Thoracic aorta (tissue), 2 donors: ENCODE results near the gene CD84. TPM values are rescaled to one million over a fixed set of nuclear protein-coding genes. Genes with fewer than 3 reads are reported as not detected.

Source experiments
- ATAC-seq: fragments of 150-250 bp; one replicate; pipeline ENCODE4 v1.8.0; 2017; ENCODE audit warnings: low read depth; ENCODE audit not compliant: insufficient number of reproducible peaks, low FRiP score
- DNase-seq: peaks from one replicate; pipeline ENCODE4 v3.0.0-alpha.2; 2020; ENCODE audit warnings: low spot score
- H3K27ac ChIP-seq, 2 donors: fragments of 200-600 bp; sonication (generic); 1 replicate in 1 of 2; 2 replicates in 1 of 2; pipeline ENCODE4 v1.5.1; 2016; ENCODE audit warnings: mild to moderate bottlenecking in 2 of 2, moderate library complexity in 2 of 2
- H3K27me3 ChIP-seq: fragments of 200-600 bp; sonication (generic); replicated peaks from 2 replicates; pipeline ENCODE4 v1.6.0; 2016; ENCODE audit warnings: mild to moderate bottlenecking; ENCODE audit not compliant: insufficient read depth
- H3K36me3 ChIP-seq: fragments of 200-600 bp; sonication (generic); one replicate; pipeline ENCODE4 v1.5.1; 2016
- H3K4me1 ChIP-seq, 2 donors: fragments of 200-600 bp; sonication (generic); 1 replicate in 1 of 2; 2 replicates in 1 of 2; pipeline versions ENCODE4 v1.5.1 to v1.6.0; 2016; ENCODE audit warnings: low read depth in 2 of 2, mild to moderate bottlenecking in 1 of 2; ENCODE audit not compliant: control insufficient read depth in 1 of 2
- H3K4me3 ChIP-seq: fragments of 200-600 bp; sonication (generic); 2 replicates; pipeline ENCODE4 v1.5.1; 2016; ENCODE audit warnings: mild to moderate bottlenecking
- H3K9me3 ChIP-seq: fragments of 200-600 bp; sonication (generic); 2 replicates; pipeline ENCODE4 v1.5.1; 2016
- total RNA-seq, 2 donors: library from RNA; depleted of rRNA; stranded (reverse); fragments of >200 nt; gene quantifications; one replicate each; pipeline versions ENCODE4 v1.1.0 to v1.2.3, GENCODE V29; 2016
- TF ChIP-seq, protein P1 (sequence below): fragments of 200-600 bp; sonication (generic); IDR thresholded peaks from one replicate; pipeline ENCODE4 v1.5.1; 2019; ENCODE audit warnings: antibody characterized with exemption

CD84 gene
- total RNA-seq, 2 donors from 2014 or later = 11.6 to 12.7 TPM

DNA sequence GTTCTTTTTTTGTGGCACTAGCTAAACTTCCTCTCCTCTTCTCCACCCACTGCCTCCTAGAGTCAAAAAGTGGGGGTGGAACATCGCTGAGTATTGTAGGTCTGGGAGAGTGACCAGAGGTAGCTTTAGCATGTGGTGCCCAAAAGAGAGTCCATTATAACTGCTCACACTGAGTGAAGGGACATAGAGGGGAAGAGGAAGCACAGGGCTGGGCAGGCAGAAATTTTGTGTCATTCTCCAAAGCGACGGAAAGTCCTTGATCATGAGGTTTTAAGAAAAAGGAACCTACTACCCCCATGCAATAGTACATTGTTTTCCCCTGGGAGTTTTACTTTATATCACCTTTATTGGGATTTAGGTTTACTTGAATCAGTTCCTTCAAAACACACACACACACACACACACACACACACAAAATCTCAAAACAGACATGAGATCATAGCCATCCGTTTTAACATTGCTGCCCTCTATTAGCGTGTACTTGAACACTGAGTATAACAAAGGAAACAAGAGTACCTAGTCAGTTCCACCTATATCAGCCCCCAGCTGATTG, 4.1 kb downstream of the CD84 start:
- ATAC-seq = no peak
- peaks cover 0 to 2% of the 10 kb centered on the region in 2 donors for H3K4me1 ChIP-seq
- H3K27ac ChIP-seq = peak overlapping the region in 1 of 2 donors; percentile 27
- no peak overlapping the region for H3K4me3 ChIP-seq
- TF ChIP-seq, protein P1, sequence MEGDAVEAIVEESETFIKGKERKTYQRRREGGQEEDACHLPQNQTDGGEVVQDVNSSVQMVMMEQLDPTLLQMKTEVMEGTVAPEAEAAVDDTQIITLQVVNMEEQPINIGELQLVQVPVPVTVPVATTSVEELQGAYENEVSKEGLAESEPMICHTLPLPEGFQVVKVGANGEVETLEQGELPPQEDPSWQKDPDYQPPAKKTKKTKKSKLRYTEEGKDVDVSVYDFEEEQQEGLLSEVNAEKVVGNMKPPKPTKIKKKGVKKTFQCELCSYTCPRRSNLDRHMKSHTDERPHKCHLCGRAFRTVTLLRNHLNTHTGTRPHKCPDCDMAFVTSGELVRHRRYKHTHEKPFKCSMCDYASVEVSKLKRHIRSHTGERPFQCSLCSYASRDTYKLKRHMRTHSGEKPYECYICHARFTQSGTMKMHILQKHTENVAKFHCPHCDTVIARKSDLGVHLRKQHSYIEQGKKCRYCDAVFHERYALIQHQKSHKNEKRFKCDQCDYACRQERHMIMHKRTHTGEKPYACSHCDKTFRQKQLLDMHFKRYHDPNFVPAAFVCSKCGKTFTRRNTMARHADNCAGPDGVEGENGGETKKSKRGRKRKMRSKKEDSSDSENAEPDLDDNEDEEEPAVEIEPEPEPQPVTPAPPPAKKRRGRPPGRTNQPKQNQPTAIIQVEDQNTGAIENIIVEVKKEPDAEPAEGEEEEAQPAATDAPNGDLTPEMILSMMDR = no peak
- H3K9me3 ChIP-seq = no peaks in the 10 kb centered on the region
- H3K36me3 ChIP-seq = no peaks in the 10 kb centered on the region
- no peaks in the 10 kb centered on the region for H3K27me3 ChIP-seq
- DNase-seq = no peak

- Histone ChIP-seq H3K27me3 (no peaks in the 10 kb centered on the region), H3K4me3 (no peak overlapping the region), H3K36me3 (no peaks in the 10 kb centered on the region), H3K9me3 (no peaks in the 10 kb centered on the region), H3K4me1 (peaks cover 0 to 3% of the 10 kb centered on the region in 2 donors), H3K27ac (no peak overlapping the region)
- TF ChIP-seq, protein P1 = no peak
- DNase-seq = no peak
- ATAC-seq = no peak
Observed at GRCh38 chr1:160570840-160571239, 8.5 kb downstream of the CD84 start.

- peaks cover 0 to 3% of the 10 kb centered on the region in 2 donors for H3K4me1 ChIP-seq
- no peaks in the 10 kb centered on the region for H3K27me3 ChIP-seq
- no peak overlapping the region for H3K27ac ChIP-seq
- no peaks in the 10 kb centered on the region for H3K36me3 ChIP-seq
- H3K9me3 ChIP-seq = no peaks in the 10 kb centered on the region
- H3K4me3 ChIP-seq = no peak overlapping the region
- TF ChIP-seq, protein P1 = no peak
- no peak for ATAC-seq
- no peak for DNase-seq
Observed at GRCh38 chr1:160569806-160570205, 9.5 kb downstream of the CD84 start.

DNA sequence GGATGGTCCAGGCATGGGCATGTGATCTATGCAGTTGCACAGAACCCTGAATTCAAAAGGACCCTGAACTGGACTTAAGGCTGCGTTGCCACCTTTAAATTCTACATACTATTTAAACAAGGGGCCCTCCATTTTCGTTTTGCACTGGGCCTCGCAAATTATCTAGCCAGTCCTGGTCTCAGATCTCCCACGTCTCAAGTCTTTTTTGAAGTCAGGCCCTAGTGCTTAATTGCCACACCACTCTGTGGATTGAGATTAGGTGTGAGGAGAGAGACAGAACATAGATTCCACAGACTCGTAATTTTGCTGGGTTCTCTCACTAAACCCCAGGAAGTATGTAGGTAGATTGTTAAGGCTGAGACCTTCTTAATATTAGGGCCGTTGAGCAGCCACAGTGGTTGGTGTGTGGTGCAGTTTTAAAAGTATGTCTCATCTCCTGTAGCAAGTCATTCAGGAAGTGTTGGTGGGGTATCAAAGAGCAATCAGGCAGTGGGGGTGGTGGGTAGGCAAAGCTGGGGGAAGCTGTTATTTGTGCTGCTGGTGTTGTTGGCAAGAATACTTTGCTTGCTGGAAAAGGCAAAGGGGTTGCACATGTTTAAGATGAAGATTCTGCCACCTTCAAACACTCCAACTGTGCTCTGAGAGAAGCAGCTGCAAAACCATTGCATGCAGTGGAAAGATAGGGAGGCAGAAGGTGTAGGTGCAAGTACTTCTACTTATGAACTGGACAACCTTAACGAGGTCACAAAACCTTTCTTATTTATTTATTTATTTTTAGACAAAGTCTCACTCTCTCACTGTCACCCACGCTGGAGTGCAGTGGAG, 11.2 kb downstream of the CD84 start:
- H3K27me3 ChIP-seq = no peaks in the 10 kb centered on the region
- H3K9me3 ChIP-seq = peaks cover 3% of the 10 kb centered on the region
- no peak for DNase-seq
- no peak overlapping the region for H3K4me3 ChIP-seq
- peaks cover 0 to 3% of the 10 kb centered on the region in 2 donors for H3K4me1 ChIP-seq
- no peaks in the 10 kb centered on the region for H3K36me3 ChIP-seq
- no peak overlapping the region for H3K27ac ChIP-seq
- no peak for ATAC-seq
- TF ChIP-seq, protein P1 = no peak

DNA sequence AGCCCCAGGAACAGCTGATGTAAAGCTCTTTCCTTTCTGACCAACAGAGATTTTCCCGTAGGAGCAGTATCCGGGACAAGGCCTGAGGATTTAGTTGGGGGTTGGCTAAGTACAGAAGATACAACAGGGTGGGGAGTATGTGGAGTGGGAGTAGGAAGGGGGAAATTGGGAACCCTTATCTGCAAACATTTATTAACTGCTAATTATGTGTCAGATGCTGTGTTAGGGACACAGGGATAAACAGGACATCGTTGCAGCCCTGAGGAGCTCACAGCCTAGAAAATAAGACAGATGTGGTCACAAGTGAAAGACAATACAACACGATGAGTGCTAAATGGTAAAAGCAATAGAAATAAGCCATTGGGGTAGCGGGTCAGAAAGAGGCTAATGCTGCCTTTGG, 12.0 kb downstream of the CD84 start:
- ATAC-seq = no peak
- TF ChIP-seq, protein P1 = no peak

More for the DNA sequence above, 12.0 kb downstream of the CD84 start:
- no peak for DNase-seq
- peaks cover 5% of the 10 kb centered on the region for H3K9me3 ChIP-seq
- H3K27ac ChIP-seq = no peak overlapping the region
- no peak overlapping the region for H3K4me3 ChIP-seq
- H3K27me3 ChIP-seq = no peaks in the 10 kb centered on the region
- H3K4me1 ChIP-seq = peaks cover 0 to 3% of the 10 kb centered on the region in 2 donors
- H3K36me3 ChIP-seq = no peaks in the 10 kb centered on the region
